ENCODE results near the gene CTNNA1. TPM values are rescaled to one million over a fixed set of nuclear protein-coding genes. Genes with fewer than 3 reads are reported as not detected.
"Not testable (repeated sequence)": the region's sequence is repeated elsewhere in the genome, so short reads cannot be mapped to it uniquely, and the experiment has no call there.

Gene CTNNA1
- total RNA-seq, 2 donors from 2014 or later = 266 to 322 TPM

DNA sequence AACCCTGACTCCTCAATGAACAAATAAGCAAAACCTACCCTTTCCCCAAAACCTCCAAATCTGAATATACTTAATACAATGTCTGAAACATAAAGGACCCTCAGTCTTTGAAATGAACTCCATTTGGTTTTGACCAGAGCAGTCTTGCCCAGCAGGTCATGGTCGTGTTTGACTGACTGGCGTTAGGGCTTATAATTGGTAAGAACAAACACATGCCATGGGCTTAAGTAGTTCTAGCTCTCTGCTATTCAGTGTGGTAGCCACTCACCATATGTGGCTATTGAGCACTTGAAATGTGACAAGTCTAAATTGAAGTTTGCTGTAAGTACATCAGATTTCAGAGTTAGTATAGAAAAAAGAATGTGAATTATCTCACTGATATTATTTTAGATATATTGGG, 79.9 kb downstream of the CTNNA1 start:
- no peak overlapping the region for H3K27ac ChIP-seq
- DNase-seq (ENCODE audit: low spot score) (no peak), ATAC-seq (ENCODE audit: insufficient number of reproducible peaks, low FRiP score, low read depth) (no peak)
- no peak overlapping the region for H3K4me3 ChIP-seq
- peaks cover 6 to 31% of the 10 kb centered on the region in 2 donors for H3K4me1 ChIP-seq (ENCODE audit: control insufficient read depth in 1 of 2, low read depth in 2 of 2)
- no peaks in the 10 kb centered on the region for H3K27me3 ChIP-seq (replicated peaks; ENCODE audit: insufficient read depth)
- no peaks in the 10 kb centered on the region for H3K9me3 ChIP-seq
- TF ChIP-seq, protein P1, sequence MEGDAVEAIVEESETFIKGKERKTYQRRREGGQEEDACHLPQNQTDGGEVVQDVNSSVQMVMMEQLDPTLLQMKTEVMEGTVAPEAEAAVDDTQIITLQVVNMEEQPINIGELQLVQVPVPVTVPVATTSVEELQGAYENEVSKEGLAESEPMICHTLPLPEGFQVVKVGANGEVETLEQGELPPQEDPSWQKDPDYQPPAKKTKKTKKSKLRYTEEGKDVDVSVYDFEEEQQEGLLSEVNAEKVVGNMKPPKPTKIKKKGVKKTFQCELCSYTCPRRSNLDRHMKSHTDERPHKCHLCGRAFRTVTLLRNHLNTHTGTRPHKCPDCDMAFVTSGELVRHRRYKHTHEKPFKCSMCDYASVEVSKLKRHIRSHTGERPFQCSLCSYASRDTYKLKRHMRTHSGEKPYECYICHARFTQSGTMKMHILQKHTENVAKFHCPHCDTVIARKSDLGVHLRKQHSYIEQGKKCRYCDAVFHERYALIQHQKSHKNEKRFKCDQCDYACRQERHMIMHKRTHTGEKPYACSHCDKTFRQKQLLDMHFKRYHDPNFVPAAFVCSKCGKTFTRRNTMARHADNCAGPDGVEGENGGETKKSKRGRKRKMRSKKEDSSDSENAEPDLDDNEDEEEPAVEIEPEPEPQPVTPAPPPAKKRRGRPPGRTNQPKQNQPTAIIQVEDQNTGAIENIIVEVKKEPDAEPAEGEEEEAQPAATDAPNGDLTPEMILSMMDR (IDR thresholded peaks at IDR 0.05) = no peak
- no peaks in the 10 kb centered on the region for H3K36me3 ChIP-seq

DNA sequence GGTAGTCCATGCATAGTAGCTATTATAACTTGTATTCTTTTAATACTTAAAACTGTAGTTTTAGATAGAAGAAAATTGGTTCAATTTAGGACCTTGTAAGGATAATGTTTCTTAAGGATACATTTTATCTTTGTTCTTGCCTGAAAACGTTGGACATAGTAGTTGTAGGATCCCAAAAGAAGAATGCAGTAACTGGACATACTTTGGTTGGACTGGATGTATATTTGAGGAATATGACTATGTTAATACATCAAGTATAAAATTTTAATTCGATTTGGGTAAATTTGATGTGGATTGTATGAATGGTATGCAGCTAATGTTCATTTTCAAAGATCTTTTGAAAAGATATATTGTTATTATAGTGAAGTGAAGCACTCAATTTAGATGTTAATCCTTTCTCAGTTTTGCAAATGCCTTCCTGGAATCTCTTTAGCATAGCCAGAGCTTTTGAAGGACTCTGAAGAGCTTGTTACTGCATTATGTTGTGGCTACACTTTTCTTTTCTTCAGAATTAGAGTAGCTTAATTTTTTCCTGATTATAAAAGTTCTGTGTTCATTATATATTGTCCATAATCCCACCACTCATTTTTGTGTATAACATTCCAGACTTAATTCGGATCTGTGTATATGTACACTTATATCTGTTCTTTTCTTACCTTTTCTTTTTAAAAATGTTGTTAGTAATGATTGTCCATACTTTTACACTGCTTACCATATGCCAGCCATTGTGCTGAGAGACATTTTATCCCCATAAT, 80.7 kb downstream of the CTNNA1 start:
- TF ChIP-seq, protein P1 (IDR thresholded peaks at IDR 0.05) = no peak
- ATAC-seq (ENCODE audit: insufficient number of reproducible peaks, low FRiP score, low read depth) = no peak
- H3K27me3 ChIP-seq (replicated peaks; ENCODE audit: insufficient read depth) = no peaks in the 10 kb centered on the region
- no peak for DNase-seq (ENCODE audit: low spot score)
- H3K9me3 ChIP-seq = no peaks in the 10 kb centered on the region
- peaks cover 6 to 31% of the 10 kb centered on the region in 2 donors for H3K4me1 ChIP-seq (ENCODE audit: control insufficient read depth in 1 of 2, low read depth in 2 of 2)
- no peak overlapping the region for H3K4me3 ChIP-seq
- no peaks in the 10 kb centered on the region for H3K36me3 ChIP-seq
- no peak overlapping the region for H3K27ac ChIP-seq

DNA sequence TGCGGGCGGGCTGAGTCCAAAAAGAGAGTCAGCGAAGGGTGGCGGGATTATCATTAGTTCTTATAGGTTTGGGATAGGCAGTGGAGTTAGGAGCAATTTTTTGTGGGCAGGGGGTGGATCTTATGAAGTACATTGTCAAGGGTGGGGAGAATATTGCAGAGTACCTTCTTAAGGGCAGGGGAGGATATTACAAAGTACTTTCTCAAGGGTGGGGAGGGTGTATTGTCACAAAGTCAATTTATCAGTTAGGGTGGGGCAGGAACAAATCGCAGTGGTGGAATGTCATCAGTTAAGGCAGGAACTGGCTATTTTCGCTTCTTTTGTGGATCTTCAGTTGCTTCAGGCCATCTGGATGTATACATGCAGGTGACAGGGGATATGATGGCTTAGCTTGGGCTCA, 81.6 kb downstream of the CTNNA1 start:
- H3K36me3 ChIP-seq; H3K4me3 ChIP-seq; ATAC-seq (ENCODE audit: insufficient number of reproducible peaks, low FRiP score, low read depth); DNase-seq (ENCODE audit: low spot score); H3K27ac ChIP-seq; H3K9me3 ChIP-seq; H3K27me3 ChIP-seq (replicated peaks; ENCODE audit: insufficient read depth): not testable (repeated sequence)
- H3K4me1 ChIP-seq (ENCODE audit: control insufficient read depth in 1 of 2, low read depth in 2 of 2) = peaks cover 10 to 40% of the 10 kb centered on the region in 2 donors

DNA sequence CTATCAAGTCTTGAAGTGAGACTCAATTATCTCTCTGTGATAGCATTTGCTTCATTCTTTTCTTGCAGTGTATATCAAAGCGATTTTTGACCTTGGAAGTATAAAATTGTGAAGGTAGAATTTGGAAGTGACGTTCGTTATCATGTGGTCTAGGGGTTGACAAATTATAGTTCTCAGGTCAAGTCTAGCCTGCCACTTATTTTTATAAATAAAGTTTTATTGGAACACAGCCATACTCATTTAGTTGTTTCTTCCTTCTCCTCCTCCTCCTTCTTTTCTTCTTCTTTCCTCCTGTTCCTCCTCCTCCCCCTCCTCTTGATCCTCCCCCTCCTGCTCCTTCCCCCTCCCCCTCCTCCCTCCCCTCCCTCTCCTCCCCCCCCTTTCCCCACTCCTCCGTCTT, 83.9 kb downstream of the CTNNA1 start:
- TF ChIP-seq, protein P1 (IDR thresholded peaks at IDR 0.05) = no peak
- Histone ChIP-seq H3K9me3 (no peaks in the 10 kb centered on the region), H3K4me3 (no peak overlapping the region), H3K36me3 (no peaks in the 10 kb centered on the region), H3K27me3 (replicated peaks; ENCODE audit: insufficient read depth) (no peaks in the 10 kb centered on the region), H3K27ac (no peak overlapping the region), H3K4me1 (ENCODE audit: control insufficient read depth in 1 of 2, low read depth in 2 of 2) (peaks cover 5 to 47% of the 10 kb centered on the region in 2 donors)
- no peak for ATAC-seq (ENCODE audit: insufficient number of reproducible peaks, low FRiP score, low read depth)
- no peak for DNase-seq (ENCODE audit: low spot score)

DNA sequence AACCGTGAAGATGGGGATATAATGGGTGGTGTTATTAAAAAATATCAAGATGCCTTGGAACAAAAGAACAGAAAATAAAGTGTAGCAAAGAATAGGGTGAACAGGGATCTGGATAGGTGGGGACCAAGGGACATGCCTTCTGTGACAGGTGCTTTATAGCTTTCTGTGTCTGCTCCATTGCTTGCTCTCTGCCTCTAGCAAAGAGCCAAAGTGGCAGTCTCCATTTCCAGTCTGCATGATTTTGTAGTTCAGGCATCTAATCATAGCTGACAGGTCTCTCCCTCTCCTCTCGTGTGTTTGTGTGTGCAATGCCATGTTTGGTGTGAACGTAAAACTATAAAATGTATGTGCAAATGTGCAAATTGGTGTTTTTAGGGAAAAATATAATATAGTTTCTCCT, 86.9 kb downstream of the CTNNA1 start:
- no peaks in the 10 kb centered on the region for H3K36me3 ChIP-seq
- H3K9me3 ChIP-seq = no peaks in the 10 kb centered on the region
- TF ChIP-seq, protein P1 (IDR thresholded peaks at IDR 0.05) = no peak
- peaks cover 27 to 62% of the 10 kb centered on the region in 2 donors for H3K4me1 ChIP-seq (ENCODE audit: control insufficient read depth in 1 of 2, low read depth in 2 of 2)
- DNase-seq (ENCODE audit: low spot score) (no peak), ATAC-seq (ENCODE audit: insufficient number of reproducible peaks, low FRiP score, low read depth) (no peak)
- H3K27me3 ChIP-seq (replicated peaks; ENCODE audit: insufficient read depth) = no peaks in the 10 kb centered on the region
- H3K27ac ChIP-seq = no peak overlapping the region
- no peak overlapping the region for H3K4me3 ChIP-seq

DNA sequence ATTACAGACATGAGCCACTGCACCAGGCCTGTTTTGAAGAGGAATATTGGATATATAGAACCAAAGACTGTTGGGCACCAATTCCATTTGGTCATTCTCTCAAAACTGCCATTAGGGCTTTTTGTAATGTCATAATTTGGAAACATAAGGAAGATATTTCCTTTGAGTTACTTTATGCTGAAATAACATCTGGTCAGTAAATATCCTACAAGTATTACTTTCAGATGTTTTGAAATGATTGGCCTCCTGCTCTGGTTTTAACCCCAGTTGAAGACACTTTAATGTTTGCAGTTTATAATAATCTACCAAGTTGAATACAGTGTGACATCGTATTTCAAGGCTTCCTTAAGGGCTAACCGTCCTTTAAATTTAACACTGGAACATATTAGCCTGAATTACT, 88.3 kb downstream of the CTNNA1 start:
- Histone ChIP-seq H3K4me1 (ENCODE audit: control insufficient read depth in 1 of 2, low read depth in 2 of 2) (peaks cover 37 to 68% of the 10 kb centered on the region in 2 donors), H3K4me3 (no peak overlapping the region), H3K36me3 (no peaks in the 10 kb centered on the region), H3K27ac (no peak overlapping the region), H3K27me3 (replicated peaks; ENCODE audit: insufficient read depth) (no peaks in the 10 kb centered on the region), H3K9me3 (no peaks in the 10 kb centered on the region)
- DNase-seq (ENCODE audit: low spot score) = no peak
- no peak for ATAC-seq (ENCODE audit: insufficient number of reproducible peaks, low FRiP score, low read depth)
- TF ChIP-seq, protein P1 (IDR thresholded peaks at IDR 0.05) = no peak

Data from thoracic aorta (tissue), 2 donors.